ENCODE measurements around the gene JTB. TPM values are rescaled to one million over a fixed set of nuclear protein-coding genes. Genes with fewer than 3 reads are reported as not detected.

Gene JTB
- polyA plus RNA-seq, 1 experiment = 227 TPM

- Histone ChIP-seq H3K27me3 (ENCODE audit: control insufficient read depth, insufficient read depth, low read length) (no peaks in the 10 kb centered on the region), H3K36me3 (ENCODE audit: control insufficient read depth, insufficient read depth, low read length) (no peaks in the 10 kb centered on the region), H3K4me3 (ENCODE audit: low read depth, low read length) (peak overlapping the region; percentile 71)
- ChIA-PET CTCF (interaction anchor here (1.2 kb wide), 1 partner anchor 45 kb away, joined by 3 read pairs; the partner anchor contains the start of gene DENND4B), POLR2A (no interaction called here)
- DNase-seq (ENCODE audit: low read depth) = no peak
- TF ChIP-seq, protein P1, sequence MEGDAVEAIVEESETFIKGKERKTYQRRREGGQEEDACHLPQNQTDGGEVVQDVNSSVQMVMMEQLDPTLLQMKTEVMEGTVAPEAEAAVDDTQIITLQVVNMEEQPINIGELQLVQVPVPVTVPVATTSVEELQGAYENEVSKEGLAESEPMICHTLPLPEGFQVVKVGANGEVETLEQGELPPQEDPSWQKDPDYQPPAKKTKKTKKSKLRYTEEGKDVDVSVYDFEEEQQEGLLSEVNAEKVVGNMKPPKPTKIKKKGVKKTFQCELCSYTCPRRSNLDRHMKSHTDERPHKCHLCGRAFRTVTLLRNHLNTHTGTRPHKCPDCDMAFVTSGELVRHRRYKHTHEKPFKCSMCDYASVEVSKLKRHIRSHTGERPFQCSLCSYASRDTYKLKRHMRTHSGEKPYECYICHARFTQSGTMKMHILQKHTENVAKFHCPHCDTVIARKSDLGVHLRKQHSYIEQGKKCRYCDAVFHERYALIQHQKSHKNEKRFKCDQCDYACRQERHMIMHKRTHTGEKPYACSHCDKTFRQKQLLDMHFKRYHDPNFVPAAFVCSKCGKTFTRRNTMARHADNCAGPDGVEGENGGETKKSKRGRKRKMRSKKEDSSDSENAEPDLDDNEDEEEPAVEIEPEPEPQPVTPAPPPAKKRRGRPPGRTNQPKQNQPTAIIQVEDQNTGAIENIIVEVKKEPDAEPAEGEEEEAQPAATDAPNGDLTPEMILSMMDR (IDR thresholded peaks at IDR 0.05; ENCODE audit: insufficient read depth, low read depth, low read length) = no peak
Observed at GRCh38 chr1:153991806-153992205, 14.3 kb upstream of the JTB start.

GRCh38 chr1:153991151-153991630 lies 13.7 kb upstream of the JTB start:
- POLR2A ChIA-PET = interaction anchor here (0.6 to 1.4 kb wide), 2 partner anchors 14 to 319 kb away, joined by 4 to 11 read pairs; partner anchors contain the start of gene JTB
- TF ChIP-seq, protein P1 (IDR thresholded peaks at IDR 0.05; ENCODE audit: insufficient read depth, low read depth, low read length) = no peak
- CTCF ChIA-PET = interaction anchor here (1.2 to 1.5 kb wide), 4 partner anchors 24 to 455 kb away, joined by 3 to 6 read pairs (median 4); partner anchors contain the start of genes CREB3L4, DENND4B and S100A6

GRCh38 chr1:153990468-153991150 lies 13.1 kb upstream of the JTB start, which contains the start of gene RPS27:
Gene RPS27 (plus strand): TSS chr1:153990762. CDS start chr1:153990797, 35 bp downstream.
- peak; percentile 86 for DNase-seq (ENCODE audit: low read depth)
- H3K4me3 ChIP-seq (ENCODE audit: low read depth, low read length) = peak within 1 kb of the TSS; percentile 71
- no peaks in the 10 kb centered on the region for H3K27me3 ChIP-seq (ENCODE audit: control insufficient read depth, insufficient read depth, low read length)
- TF ChIP-seq, protein P1 (IDR thresholded peaks at IDR 0.05; ENCODE audit: insufficient read depth, low read depth, low read length) = no peak
- H3K36me3 ChIP-seq (ENCODE audit: control insufficient read depth, insufficient read depth, low read length) = no peaks in the 10 kb centered on the region
- POLR2A ChIA-PET = interaction anchor here (0.6 to 1.4 kb wide), 10 partner anchors 9 to 542 kb away, joined by 3 to 11 read pairs (median 5); partner anchors contain the start of genes CREB3L4 and JTB
- CTCF ChIA-PET = interaction anchor here (0.6 to 2.3 kb wide), 8 partner anchors 23 to 946 kb away, joined by 3 to 9 read pairs (median 4); partner anchors contain the start of genes CREB3L4, DENND4B, PMVK and S100A6

More at GRCh38 chr1:153991151-153991630, 13.7 kb upstream of the JTB start:
- H3K36me3 ChIP-seq (ENCODE audit: control insufficient read depth, insufficient read depth, low read length) = no peaks in the 10 kb centered on the region
- no peak for DNase-seq (ENCODE audit: low read depth)
- no peaks in the 10 kb centered on the region for H3K27me3 ChIP-seq (ENCODE audit: control insufficient read depth, insufficient read depth, low read length)
- H3K4me3 ChIP-seq (ENCODE audit: low read depth, low read length) = peak overlapping the region; percentile 71

DNA sequence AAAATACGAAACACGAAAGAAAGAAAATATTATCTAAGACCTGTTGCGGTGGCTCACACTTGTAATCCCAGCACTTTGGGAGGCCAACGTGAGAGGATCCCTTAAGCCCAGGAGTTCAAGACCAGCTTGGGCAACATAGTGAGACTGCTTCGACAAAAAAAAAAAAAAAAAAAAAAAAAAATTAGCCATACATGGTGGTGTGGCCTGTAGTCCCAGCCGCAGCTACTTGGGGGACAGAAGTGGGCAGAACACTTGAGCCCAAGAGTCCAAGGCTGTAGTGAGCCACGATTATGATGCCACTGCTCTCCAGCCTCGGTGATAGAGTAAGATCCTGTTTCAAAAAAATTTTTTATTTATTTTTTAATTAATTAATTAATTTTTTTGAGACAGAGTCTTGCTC lies 10.1 kb upstream of the JTB start:
- DNase-seq (ENCODE audit: low read depth) = no peak
- TF ChIP-seq, protein P1 (IDR thresholded peaks at IDR 0.05; ENCODE audit: insufficient read depth, low read depth, low read length) = no peak
- POLR2A ChIA-PET = no interaction called here
- Histone ChIP-seq H3K27me3 (ENCODE audit: control insufficient read depth, insufficient read depth, low read length) (no peaks in the 10 kb centered on the region), H3K4me3 (ENCODE audit: low read depth, low read length) (no peak overlapping the region), H3K36me3 (ENCODE audit: control insufficient read depth, insufficient read depth, low read length) (no peaks in the 10 kb centered on the region; the same call in none of the 2 replicates)
- CTCF ChIA-PET = interaction anchor here (0.7 to 3.6 kb wide), 26 partner anchors 10 to 477 kb away, joined by 3 to 26 read pairs (median 4); partner anchors contain the start of genes CREB3L4, ILF2, JTB and SLC27A3

Measured in BJ (cell line).